Measurements from ENCODE around the gene CRADD.

CRADD gene

DNA sequence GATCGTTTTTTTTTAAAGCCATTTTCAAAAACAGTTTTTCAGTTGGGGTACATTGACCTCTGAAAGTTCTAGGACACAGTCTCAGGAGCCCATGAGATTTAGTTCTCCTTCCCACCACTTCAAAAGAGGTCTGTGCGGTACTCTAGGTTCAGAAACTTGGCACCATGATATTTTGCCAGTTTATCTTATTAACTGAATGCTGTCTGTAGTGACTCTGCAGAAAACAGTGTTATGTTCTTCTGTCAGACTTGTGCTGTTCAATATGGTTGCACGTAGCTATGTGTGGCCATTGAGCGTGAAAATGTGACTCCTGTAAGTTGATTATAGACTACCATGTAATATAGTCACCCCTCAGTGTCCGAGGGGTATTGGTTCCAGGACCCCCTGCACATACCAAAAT is 35.9 kb downstream of the CRADD start:
- Histone ChIP-seq H3K27ac (ENCODE audit: insufficient read depth, low read length, poor library complexity, severe bottlenecking) (no peak overlapping the region), H3K4me1 (ENCODE audit: control insufficient read depth, insufficient read depth, low read length, poor library complexity, severe bottlenecking) (no peaks in the 10 kb centered on the region), H3K36me3 (ENCODE audit: control insufficient read depth, insufficient read depth, low read length) (no peaks in the 10 kb centered on the region), H3K27me3 (replicated peaks; ENCODE audit: control insufficient read depth, insufficient read depth, low read length, poor library complexity, severe bottlenecking) (no peaks in the 10 kb centered on the region), H3K9me3 (ENCODE audit: control insufficient read depth, low read length) (peaks cover 9% of the 10 kb centered on the region), H3K4me3 (ENCODE audit: insufficient read depth, low read depth, low read length, poor library complexity, severe bottlenecking) (no peak overlapping the region)
- no peak for DNase-seq

DNA sequence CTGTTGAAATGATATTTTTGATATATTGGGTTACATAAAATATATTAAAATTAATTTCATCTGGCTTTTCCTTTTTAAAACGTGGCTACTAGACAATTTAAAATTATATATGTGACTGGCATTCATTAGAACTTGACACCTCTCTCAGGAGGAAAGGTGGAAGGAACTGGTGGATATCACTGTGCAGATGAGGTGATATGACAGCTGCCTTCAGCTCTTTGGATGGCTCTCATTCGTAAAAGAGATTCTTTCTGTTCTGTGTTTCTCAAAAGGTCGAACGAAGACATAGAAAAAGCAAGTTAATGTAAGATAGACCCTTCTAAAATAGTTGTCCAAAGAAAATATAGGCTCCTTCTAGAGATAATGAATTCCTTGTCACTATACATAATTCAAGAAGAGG is 36.6 kb downstream of the CRADD start:
- no peaks in the 10 kb centered on the region for H3K4me1 ChIP-seq (ENCODE audit: control insufficient read depth, insufficient read depth, low read length, poor library complexity, severe bottlenecking)
- H3K36me3 ChIP-seq (ENCODE audit: control insufficient read depth, insufficient read depth, low read length), result no peaks in the 10 kb centered on the region
- no peak overlapping the region for H3K27ac ChIP-seq (ENCODE audit: insufficient read depth, low read length, poor library complexity, severe bottlenecking)
- H3K4me3 ChIP-seq (ENCODE audit: insufficient read depth, low read depth, low read length, poor library complexity, severe bottlenecking), result no peak overlapping the region
- no peak for DNase-seq
- H3K9me3 ChIP-seq (ENCODE audit: control insufficient read depth, low read length), result peaks cover 9% of the 10 kb centered on the region
- H3K27me3 ChIP-seq (replicated peaks; ENCODE audit: control insufficient read depth, insufficient read depth, low read length, poor library complexity, severe bottlenecking), result no peaks in the 10 kb centered on the region

DNA sequence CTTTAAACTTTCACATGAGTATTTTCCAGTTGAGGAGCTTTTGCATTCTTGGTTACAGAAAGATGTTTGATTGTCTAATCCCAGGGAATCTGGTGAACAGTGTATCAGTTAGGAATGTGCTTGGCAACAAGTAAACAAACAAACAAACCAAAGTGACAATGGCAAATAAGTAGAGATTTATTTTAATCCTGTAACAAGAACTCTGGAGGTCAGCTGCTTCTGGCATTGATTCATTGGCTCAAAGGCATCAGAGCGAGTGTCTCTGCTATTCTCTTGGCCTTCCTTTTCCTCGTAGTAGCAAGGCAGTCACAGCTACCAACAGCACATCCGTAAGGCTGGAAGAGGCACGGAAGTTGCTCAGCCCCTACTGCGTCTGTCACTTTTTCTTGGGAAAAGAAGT is 37.2 kb downstream of the CRADD start:
- Histone ChIP-seq H3K27me3 (replicated peaks; ENCODE audit: control insufficient read depth, insufficient read depth, low read length, poor library complexity, severe bottlenecking) (no peaks in the 10 kb centered on the region), H3K27ac (ENCODE audit: insufficient read depth, low read length, poor library complexity, severe bottlenecking) (no peak overlapping the region), H3K4me3 (ENCODE audit: insufficient read depth, low read depth, low read length, poor library complexity, severe bottlenecking) (no peak overlapping the region), H3K36me3 (ENCODE audit: control insufficient read depth, insufficient read depth, low read length) (no peaks in the 10 kb centered on the region), H3K9me3 (ENCODE audit: control insufficient read depth, low read length) (peaks cover 8% of the 10 kb centered on the region), H3K4me1 (ENCODE audit: control insufficient read depth, insufficient read depth, low read length, poor library complexity, severe bottlenecking) (no peaks in the 10 kb centered on the region)
- no peak for DNase-seq

DNA sequence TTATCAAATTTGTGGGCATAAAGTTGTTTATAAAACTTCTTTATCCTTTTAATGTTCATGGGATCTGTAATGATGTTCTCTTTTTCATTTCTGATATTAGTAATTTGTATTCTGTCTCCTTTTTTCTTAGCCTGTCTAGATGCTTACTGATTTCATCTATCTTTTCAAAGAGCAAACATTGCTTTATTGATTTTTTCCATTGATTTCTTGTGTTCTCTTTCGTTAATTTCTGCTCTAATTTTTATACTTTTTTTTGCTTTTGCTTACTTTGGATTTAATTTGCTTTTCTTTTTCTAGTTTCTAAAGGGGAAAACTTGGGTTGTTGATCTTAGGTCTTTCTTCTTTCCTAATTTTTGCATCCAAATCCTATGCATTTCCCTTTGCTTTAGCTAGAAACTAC is 42.5 kb downstream of the CRADD start:
- H3K4me3 ChIP-seq (ENCODE audit: insufficient read depth, low read depth, low read length, poor library complexity, severe bottlenecking), result no peak overlapping the region
- no peaks in the 10 kb centered on the region for H3K36me3 ChIP-seq (ENCODE audit: control insufficient read depth, insufficient read depth, low read length)
- H3K27ac ChIP-seq (ENCODE audit: insufficient read depth, low read length, poor library complexity, severe bottlenecking), result no peak overlapping the region
- H3K27me3 ChIP-seq (replicated peaks; ENCODE audit: control insufficient read depth, insufficient read depth, low read length, poor library complexity, severe bottlenecking), result no peaks in the 10 kb centered on the region
- H3K4me1 ChIP-seq (ENCODE audit: control insufficient read depth, insufficient read depth, low read length, poor library complexity, severe bottlenecking), result no peaks in the 10 kb centered on the region
- DNase-seq, result no peak
- H3K9me3 ChIP-seq (ENCODE audit: control insufficient read depth, low read length), result no peaks in the 10 kb centered on the region

DNA sequence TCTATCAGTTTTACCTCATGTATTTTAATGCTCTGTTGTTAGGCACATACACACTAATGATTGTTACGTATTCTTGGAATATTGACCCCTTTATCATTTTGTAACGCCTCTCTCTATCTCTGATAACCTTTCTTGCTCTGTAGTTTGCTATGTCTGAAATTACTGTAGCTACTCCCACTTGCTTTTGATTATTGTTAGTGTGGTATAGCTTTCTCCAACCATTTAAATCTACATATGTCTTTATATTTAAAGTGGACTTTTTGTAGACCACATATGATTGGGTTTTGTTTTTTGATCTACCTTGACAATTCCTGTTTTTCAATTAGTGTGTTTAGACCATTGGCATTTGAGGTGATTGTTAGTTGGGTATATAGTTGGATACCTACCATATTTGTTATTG is 43.4 kb downstream of the CRADD start:
- Histone ChIP-seq H3K4me3 (ENCODE audit: insufficient read depth, low read depth, low read length, poor library complexity, severe bottlenecking) (no peak overlapping the region), H3K27ac (ENCODE audit: insufficient read depth, low read length, poor library complexity, severe bottlenecking) (no peak overlapping the region), H3K36me3 (ENCODE audit: control insufficient read depth, insufficient read depth, low read length) (no peaks in the 10 kb centered on the region), H3K27me3 (replicated peaks; ENCODE audit: control insufficient read depth, insufficient read depth, low read length, poor library complexity, severe bottlenecking) (no peaks in the 10 kb centered on the region), H3K9me3 (ENCODE audit: control insufficient read depth, low read length) (no peaks in the 10 kb centered on the region), H3K4me1 (ENCODE audit: control insufficient read depth, insufficient read depth, low read length, poor library complexity, severe bottlenecking) (no peaks in the 10 kb centered on the region)
- no peak for DNase-seq

DNA sequence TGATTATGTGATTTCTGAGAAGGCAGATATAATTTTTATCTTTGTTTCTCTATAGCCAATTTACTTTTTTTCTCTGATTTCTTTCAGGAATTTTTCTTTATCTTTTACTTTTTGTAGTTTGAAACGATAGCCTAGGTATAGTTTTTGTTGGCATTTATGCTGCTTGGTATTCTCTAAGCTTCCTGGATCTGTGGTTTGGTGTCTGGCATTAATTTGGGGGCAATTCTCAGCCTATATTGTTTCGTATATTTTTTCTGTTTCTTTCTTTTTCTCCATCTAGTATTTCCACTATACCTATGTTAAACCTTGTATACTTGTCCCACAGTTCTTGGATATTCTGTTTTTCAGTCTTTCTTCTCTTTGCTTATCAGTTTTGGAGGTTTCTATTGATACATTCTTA is 45.0 kb downstream of the CRADD start:
- Histone ChIP-seq H3K4me1 (ENCODE audit: control insufficient read depth, insufficient read depth, low read length, poor library complexity, severe bottlenecking) (no peaks in the 10 kb centered on the region), H3K27me3 (replicated peaks; ENCODE audit: control insufficient read depth, insufficient read depth, low read length, poor library complexity, severe bottlenecking) (no peaks in the 10 kb centered on the region), H3K27ac (ENCODE audit: insufficient read depth, low read length, poor library complexity, severe bottlenecking) (no peak overlapping the region), H3K36me3 (ENCODE audit: control insufficient read depth, insufficient read depth, low read length) (no peaks in the 10 kb centered on the region), H3K9me3 (ENCODE audit: control insufficient read depth, low read length) (no peaks in the 10 kb centered on the region), H3K4me3 (ENCODE audit: insufficient read depth, low read depth, low read length, poor library complexity, severe bottlenecking) (no peak overlapping the region)
- no peak for DNase-seq

DNA sequence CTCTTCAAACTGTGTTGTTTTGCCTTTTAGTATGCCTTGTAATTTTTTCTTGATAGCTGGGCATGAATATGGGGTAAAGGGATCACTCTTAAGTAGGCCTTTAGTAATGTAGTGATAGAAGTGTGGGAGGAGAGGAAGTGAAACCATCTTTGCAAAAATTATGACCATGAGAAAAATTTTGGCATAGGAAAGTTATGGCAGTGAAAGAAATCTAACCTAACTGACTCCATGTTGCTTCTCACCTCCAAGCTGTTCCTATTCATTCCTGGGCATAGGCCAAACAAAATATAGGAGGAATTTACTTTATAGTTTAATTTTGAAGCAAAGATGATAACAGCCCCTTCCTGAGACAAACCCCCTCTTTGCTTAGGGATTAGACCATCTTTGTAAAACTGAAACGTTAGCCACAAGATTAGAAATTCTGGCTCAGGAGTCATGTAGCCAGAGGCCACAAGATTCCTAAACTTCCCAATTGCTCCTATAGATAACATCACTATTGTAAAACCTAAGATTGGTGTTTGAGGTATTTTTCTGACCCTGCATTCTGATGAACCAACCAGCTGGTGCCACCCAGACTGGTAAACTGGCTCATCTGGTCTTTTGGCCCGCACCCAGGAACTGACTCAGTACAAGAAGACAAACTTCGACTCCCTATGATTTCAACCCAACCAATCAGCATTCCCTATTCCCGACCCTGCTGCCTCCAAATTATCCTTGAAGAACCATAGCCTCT is 45.8 kb downstream of the CRADD start:
- no peak overlapping the region for H3K4me3 ChIP-seq (ENCODE audit: insufficient read depth, low read depth, low read length, poor library complexity, severe bottlenecking)
- H3K4me1 ChIP-seq (ENCODE audit: control insufficient read depth, insufficient read depth, low read length, poor library complexity, severe bottlenecking), result no peaks in the 10 kb centered on the region
- no peaks in the 10 kb centered on the region for H3K27me3 ChIP-seq (replicated peaks; ENCODE audit: control insufficient read depth, insufficient read depth, low read length, poor library complexity, severe bottlenecking)
- no peak for DNase-seq
- H3K36me3 ChIP-seq (ENCODE audit: control insufficient read depth, insufficient read depth, low read length), result no peaks in the 10 kb centered on the region
- H3K9me3 ChIP-seq (ENCODE audit: control insufficient read depth, low read length), result no peaks in the 10 kb centered on the region
- no peak overlapping the region for H3K27ac ChIP-seq (ENCODE audit: insufficient read depth, low read length, poor library complexity, severe bottlenecking)

DNA sequence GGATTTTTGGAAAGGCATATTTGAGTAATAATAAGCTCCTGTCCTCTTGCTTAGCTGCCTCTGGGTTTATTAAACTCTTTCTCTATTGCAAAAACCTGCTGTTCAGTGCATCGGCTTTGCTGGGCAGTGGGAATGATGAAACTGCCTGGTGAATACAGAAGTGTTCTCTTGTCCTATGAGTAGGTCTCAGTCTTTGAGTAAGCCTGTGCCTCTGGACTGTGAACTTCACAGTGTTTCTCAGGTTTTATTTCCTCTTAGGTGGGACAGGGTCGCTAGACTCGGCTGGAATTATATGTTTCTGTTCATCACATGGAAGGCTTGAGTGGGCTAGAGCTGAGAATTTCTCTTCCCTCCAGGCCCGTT is 46.4 kb downstream of the CRADD start:
- no peak for DNase-seq
- Histone ChIP-seq H3K27me3 (replicated peaks; ENCODE audit: control insufficient read depth, insufficient read depth, low read length, poor library complexity, severe bottlenecking) (no peaks in the 10 kb centered on the region), H3K4me1 (ENCODE audit: control insufficient read depth, insufficient read depth, low read length, poor library complexity, severe bottlenecking) (no peaks in the 10 kb centered on the region), H3K9me3 (ENCODE audit: control insufficient read depth, low read length) (no peaks in the 10 kb centered on the region), H3K4me3 (ENCODE audit: insufficient read depth, low read depth, low read length, poor library complexity, severe bottlenecking) (no peak overlapping the region), H3K36me3 (ENCODE audit: control insufficient read depth, insufficient read depth, low read length) (no peaks in the 10 kb centered on the region), H3K27ac (ENCODE audit: insufficient read depth, low read length, poor library complexity, severe bottlenecking) (no peak overlapping the region)

DNA sequence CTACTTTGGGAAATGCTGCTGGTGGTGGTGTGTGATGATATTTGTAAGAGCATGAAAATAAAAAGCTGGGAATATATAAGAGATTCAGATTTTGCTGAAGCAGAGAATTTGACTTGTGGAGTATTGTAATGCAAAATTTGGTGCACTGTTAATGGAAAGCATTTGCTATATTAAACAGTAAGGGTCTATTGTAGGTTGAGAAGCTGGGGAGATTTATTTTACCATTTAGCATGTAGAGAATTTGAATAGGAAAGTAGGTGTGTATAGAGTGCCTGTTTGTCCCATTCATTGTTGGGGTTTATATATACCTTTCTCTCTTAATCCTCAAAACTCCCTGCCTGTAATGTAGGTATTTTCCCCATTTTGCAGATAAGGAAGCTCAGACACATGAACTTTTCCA is 48.4 kb downstream of the CRADD start:
- no peak overlapping the region for H3K4me3 ChIP-seq (ENCODE audit: insufficient read depth, low read depth, low read length, poor library complexity, severe bottlenecking)

DNA sequence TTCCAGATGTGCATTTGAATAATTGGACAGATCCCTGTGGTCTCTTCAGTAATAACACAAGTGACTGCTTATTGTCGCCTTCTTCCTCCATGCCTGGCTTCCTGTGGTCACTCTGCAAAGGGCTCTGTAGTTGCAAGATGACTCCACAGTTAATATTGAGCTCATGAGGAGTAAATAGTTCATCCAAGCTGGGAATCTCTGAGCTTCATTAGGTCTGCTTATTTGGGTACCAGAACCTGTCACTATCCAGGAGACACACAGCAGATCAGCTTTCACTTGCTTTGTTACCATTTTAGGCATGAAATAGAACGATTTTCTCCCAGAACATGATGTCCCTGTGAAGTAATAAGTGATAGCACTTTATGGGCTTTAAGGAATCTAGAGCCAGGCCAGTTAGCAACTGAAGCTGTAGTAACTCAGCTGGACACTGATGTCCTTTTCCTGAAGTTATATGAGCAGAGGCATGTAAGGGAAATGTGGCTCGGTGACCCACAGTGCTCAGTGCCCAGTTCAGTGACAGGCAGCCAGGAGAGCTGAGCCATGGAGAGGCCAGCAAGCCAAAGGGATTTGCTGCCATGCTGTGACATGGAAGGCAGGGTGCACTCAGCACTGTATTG is 50.1 kb downstream of the CRADD start:
- H3K36me3 ChIP-seq (ENCODE audit: control insufficient read depth, insufficient read depth, low read length), result no peaks in the 10 kb centered on the region

More for the DNA sequence above, 48.4 kb downstream of the CRADD start:
- Histone ChIP-seq H3K36me3 (ENCODE audit: control insufficient read depth, insufficient read depth, low read length) (no peaks in the 10 kb centered on the region), H3K27me3 (replicated peaks; ENCODE audit: control insufficient read depth, insufficient read depth, low read length, poor library complexity, severe bottlenecking) (no peaks in the 10 kb centered on the region), H3K27ac (ENCODE audit: insufficient read depth, low read length, poor library complexity, severe bottlenecking) (no peak overlapping the region), H3K9me3 (ENCODE audit: control insufficient read depth, low read length) (no peaks in the 10 kb centered on the region), H3K4me1 (ENCODE audit: control insufficient read depth, insufficient read depth, low read length, poor library complexity, severe bottlenecking) (no peaks in the 10 kb centered on the region)
- no peak for DNase-seq

More for the DNA sequence above, 50.1 kb downstream of the CRADD start:
- Histone ChIP-seq H3K27ac (ENCODE audit: insufficient read depth, low read length, poor library complexity, severe bottlenecking) (no peak overlapping the region), H3K4me3 (ENCODE audit: insufficient read depth, low read depth, low read length, poor library complexity, severe bottlenecking) (no peak overlapping the region), H3K4me1 (ENCODE audit: control insufficient read depth, insufficient read depth, low read length, poor library complexity, severe bottlenecking) (no peaks in the 10 kb centered on the region), H3K9me3 (ENCODE audit: control insufficient read depth, low read length) (no peaks in the 10 kb centered on the region), H3K27me3 (replicated peaks; ENCODE audit: control insufficient read depth, insufficient read depth, low read length, poor library complexity, severe bottlenecking) (no peaks in the 10 kb centered on the region)
- DNase-seq, result no peak
